OCI-LY1 (cell line): ENCODE data around the gene BICDL2.

Experiments used
- H2AFZ ChIP-seq: fragments of 200-600 bp; sonication (generic), shearing (Covaris generic); 2 replicates; pipeline ENCODE4 v1.6.0; 2014; ENCODE audit warnings: antibody characterized with exemption, mild to moderate bottlenecking, low read length
- H3F3A ChIP-seq: fragments of 200-600 bp; sonication (generic), shearing (Covaris generic); 2 replicates; pipeline ENCODE4 v1.6.0; 2014; ENCODE audit warnings: mild to moderate bottlenecking, antibody characterized with exemption, low read length, moderate library complexity; ENCODE audit not compliant: insufficient read depth
- H3K27ac ChIP-seq: fragments of 200-600 bp; sonication (generic); 2 replicates; pipeline ENCODE4 v1.5.1; 2014; ENCODE audit warnings: low read length, mixed run types, mild to moderate bottlenecking, low read depth; ENCODE audit not compliant: poor library complexity, severe bottlenecking
- H3K27me3 ChIP-seq: fragments of 200-600 bp; sonication (generic); 2 replicates; pipeline ENCODE4 v1.6.0; 2014; ENCODE audit warnings: antibody characterized with exemption, mild to moderate bottlenecking, low read length, moderate library complexity; ENCODE audit not compliant: insufficient read depth
- H3K36me3 ChIP-seq: fragments of 200-600 bp; sonication (generic); 2 replicates; pipeline ENCODE4 v1.6.1; 2014; ENCODE audit warnings: mild to moderate bottlenecking, antibody characterized with exemption, low read length, moderate library complexity, mixed read lengths; ENCODE audit not compliant: insufficient read depth
- H3K4me1 ChIP-seq: fragments of 200-600 bp; sonication (generic); 2 replicates; pipeline ENCODE4 v1.5.1; 2014; ENCODE audit warnings: mild to moderate bottlenecking, low read length, moderate library complexity; ENCODE audit not compliant: insufficient read depth, severe bottlenecking
- H3K4me2 ChIP-seq: fragments of 200-600 bp; sonication (generic), shearing (Covaris generic); 2 replicates; pipeline ENCODE4 v1.6.1; 2014; ENCODE audit warnings: low read length
- H3K4me3 ChIP-seq: fragments of 200-600 bp; sonication (generic); 2 replicates; pipeline ENCODE4 v1.5.1; 2014; ENCODE audit warnings: low read length, low read depth, mild to moderate bottlenecking, mixed read lengths; ENCODE audit not compliant: poor library complexity, severe bottlenecking
- H3K79me2 ChIP-seq: fragments of 200-600 bp; shearing (Covaris generic); 2 replicates; pipeline ENCODE4 v1.6.1; 2016; ENCODE audit warnings: mixed run types, low read length, mixed read lengths; ENCODE audit not compliant: insufficient read depth
- H3K9ac ChIP-seq: fragments of 200-600 bp; sonication (generic), shearing (Covaris generic); 2 replicates; pipeline ENCODE4 v1.6.1; 2014; ENCODE audit warnings: mild to moderate bottlenecking, low read length, mixed read lengths
- H3K9me2 ChIP-seq: fragments of 200-600 bp; sonication (generic), shearing (Covaris generic); 2 replicates; pipeline ENCODE4 v1.6.1; 2014; ENCODE audit warnings: low read depth, mild to moderate bottlenecking, low read length, mixed read lengths
- H3K9me3 ChIP-seq: fragments of 200-600 bp; shearing (Covaris generic); 2 replicates; pipeline ENCODE4 v1.6.1; 2014; ENCODE audit warnings: low read length, mixed read lengths
- H4K20me1 ChIP-seq: fragments of 200-600 bp; sonication (generic), shearing (Covaris generic); 2 replicates; pipeline ENCODE4 v1.6.0; 2016; ENCODE audit warnings: mild to moderate bottlenecking, low read length; ENCODE audit not compliant: insufficient read depth
- EZH2 ChIP-seq: fragments of 200-600 bp; sonication (generic), shearing (Covaris generic); IDR thresholded peaks from 2 replicates; pipeline ENCODE4 v1.8.0; 2017; ENCODE audit warnings: borderline replicate concordance, mixed run types, mild to moderate bottlenecking, antibody characterized with exemption, low read length, moderate library complexity, mixed read lengths
- TF ChIP-seq, protein P1 (sequence below): fragments of 200-600 bp; sonication (generic), shearing (Covaris generic); IDR thresholded peaks from 2 replicates; pipeline ENCODE4 v1.5.1; 2017; ENCODE audit warnings: mild to moderate bottlenecking, antibody characterized with exemption, low read length, moderate library complexity, mixed read lengths

The BICDL2 gene

DNA sequence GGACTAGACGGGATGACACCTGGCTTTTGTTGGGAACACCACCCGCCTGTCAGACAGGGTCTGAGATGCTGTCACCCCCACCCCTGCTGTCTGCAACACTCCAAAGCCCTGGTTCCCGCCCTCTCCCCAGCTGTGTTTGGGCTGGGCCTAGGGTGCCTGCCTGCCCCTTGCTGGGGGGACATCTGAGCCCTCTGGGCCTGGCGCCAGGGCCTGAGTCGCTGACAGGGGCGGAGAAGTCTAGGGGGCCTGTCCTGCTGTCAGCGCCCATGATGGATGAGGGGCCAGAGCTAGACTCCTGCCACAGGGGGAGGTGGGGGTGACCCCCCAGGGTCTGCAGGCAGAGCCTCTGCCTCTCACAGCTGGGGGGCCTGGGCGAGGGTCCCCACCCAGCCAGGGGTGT lies 48.9 kb downstream of the BICDL2 start:
- H3K4me1 ChIP-seq = peaks cover 11% of the 10 kb centered on the region
- H3K9ac ChIP-seq = no peak overlapping the region
- peaks cover 3% of the 10 kb centered on the region; the same call in 1 of the 2 replicates for H3K27me3 ChIP-seq
- no peaks in the 10 kb centered on the region for H3K9me2 ChIP-seq
- no peak overlapping the region for H2AFZ ChIP-seq
- no peaks in the 10 kb centered on the region for H3K79me2 ChIP-seq
- no peaks in the 10 kb centered on the region for H3K9me3 ChIP-seq
- no peaks in the 10 kb centered on the region for H3K36me3 ChIP-seq
- H3K4me3 ChIP-seq = no peak overlapping the region
- H3K27ac ChIP-seq = no peak overlapping the region
- TF ChIP-seq, protein P1, sequence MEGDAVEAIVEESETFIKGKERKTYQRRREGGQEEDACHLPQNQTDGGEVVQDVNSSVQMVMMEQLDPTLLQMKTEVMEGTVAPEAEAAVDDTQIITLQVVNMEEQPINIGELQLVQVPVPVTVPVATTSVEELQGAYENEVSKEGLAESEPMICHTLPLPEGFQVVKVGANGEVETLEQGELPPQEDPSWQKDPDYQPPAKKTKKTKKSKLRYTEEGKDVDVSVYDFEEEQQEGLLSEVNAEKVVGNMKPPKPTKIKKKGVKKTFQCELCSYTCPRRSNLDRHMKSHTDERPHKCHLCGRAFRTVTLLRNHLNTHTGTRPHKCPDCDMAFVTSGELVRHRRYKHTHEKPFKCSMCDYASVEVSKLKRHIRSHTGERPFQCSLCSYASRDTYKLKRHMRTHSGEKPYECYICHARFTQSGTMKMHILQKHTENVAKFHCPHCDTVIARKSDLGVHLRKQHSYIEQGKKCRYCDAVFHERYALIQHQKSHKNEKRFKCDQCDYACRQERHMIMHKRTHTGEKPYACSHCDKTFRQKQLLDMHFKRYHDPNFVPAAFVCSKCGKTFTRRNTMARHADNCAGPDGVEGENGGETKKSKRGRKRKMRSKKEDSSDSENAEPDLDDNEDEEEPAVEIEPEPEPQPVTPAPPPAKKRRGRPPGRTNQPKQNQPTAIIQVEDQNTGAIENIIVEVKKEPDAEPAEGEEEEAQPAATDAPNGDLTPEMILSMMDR = no peak
- no peak for TF ChIP-seq EZH2
- no peaks in the 10 kb centered on the region for H4K20me1 ChIP-seq
- H3K4me2 ChIP-seq = no peak overlapping the region
- no peaks in the 10 kb centered on the region for H3F3A ChIP-seq

DNA sequence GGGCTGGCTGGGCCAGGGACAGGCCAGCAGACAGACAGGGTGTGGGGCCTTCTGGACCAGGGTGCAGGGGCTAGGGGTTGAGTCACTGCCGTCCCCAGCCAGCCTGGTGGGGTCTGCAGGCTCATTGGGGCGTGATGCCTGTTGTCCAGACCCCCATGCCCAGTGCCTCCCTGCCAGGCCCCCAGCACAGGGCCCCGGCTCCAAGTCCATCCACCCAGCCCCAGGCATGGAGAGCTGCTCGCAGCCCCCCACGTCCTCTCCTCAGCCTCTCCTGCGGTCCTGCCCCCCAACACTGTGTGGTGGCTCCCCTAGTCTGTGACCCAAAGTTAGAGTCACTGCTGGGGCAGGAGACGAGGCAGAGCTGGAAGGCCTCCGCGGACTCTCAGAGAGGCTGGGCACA lies 49.5 kb downstream of the BICDL2 start:
- Histone ChIP-seq H3K36me3 (no peaks in the 10 kb centered on the region), H3K9me3 (no peaks in the 10 kb centered on the region), H3K27me3 (peaks cover 3% of the 10 kb centered on the region; the same call in 1 of the 2 replicates), H3F3A (no peaks in the 10 kb centered on the region), H3K9ac (no peak overlapping the region), H2AFZ (no peak overlapping the region), H3K4me3 (no peak overlapping the region), H4K20me1 (no peaks in the 10 kb centered on the region), H3K4me1 (peaks cover 16% of the 10 kb centered on the region), H3K27ac (no peak overlapping the region), H3K9me2 (no peaks in the 10 kb centered on the region), H3K79me2 (no peaks in the 10 kb centered on the region), H3K4me2 (no peak overlapping the region)
- TF ChIP-seq, protein P1 = no peak
- TF ChIP-seq EZH2 = no peak

- H3K4me3 ChIP-seq = no peak overlapping the region
- H2AFZ ChIP-seq = no peak overlapping the region
- no peak overlapping the region for H3K4me2 ChIP-seq
These were observed 50.0 kb downstream of the BICDL2 start for GRCh38 chr16:2986623-2987188.

More at GRCh38 chr16:2986623-2987188, 50.0 kb downstream of the BICDL2 start:
- H3K9me3 ChIP-seq = no peaks in the 10 kb centered on the region
- H3K79me2 ChIP-seq = no peaks in the 10 kb centered on the region
- no peaks in the 10 kb centered on the region for H3F3A ChIP-seq
- H3K36me3 ChIP-seq = no peaks in the 10 kb centered on the region
- peaks cover 16% of the 10 kb centered on the region for H3K4me1 ChIP-seq
- H4K20me1 ChIP-seq = no peaks in the 10 kb centered on the region
- TF ChIP-seq, protein P1 = no peak
- TF ChIP-seq EZH2 = no peak
- H3K27ac ChIP-seq = no peak overlapping the region
- H3K9me2 ChIP-seq = no peaks in the 10 kb centered on the region
- peaks cover 3% of the 10 kb centered on the region; the same call in 1 of the 2 replicates for H3K27me3 ChIP-seq
- no peak overlapping the region for H3K9ac ChIP-seq
